Uterus (tissue), 4 donors: Measurements from ENCODE around the gene CLDN7. TPM values are rescaled to one million over a fixed set of nuclear protein-coding genes. Genes with fewer than 3 reads are reported as not detected.

Experiments used
- DNase-seq, 2 donors: peaks; one replicate each; pipeline ENCODE4 v3.0.0-alpha.2; 2019 to 2020
- H3K27ac ChIP-seq, 2 donors: fragments of 200-600 bp; sonication (generic); 1 replicate in 1 of 2; 2 replicates in 1 of 2; pipeline ENCODE4 v1.5.1; 2016 to 2018
- H3K27me3 ChIP-seq, 2 donors: fragments of 200-600 bp; sonication (generic); one replicate each; pipeline ENCODE4 v1.5.1; 2018 to 2019; ENCODE audit warnings: control low read depth in 1 of 2
- H3K36me3 ChIP-seq, 2 donors: fragments of 200-600 bp; sonication (generic); one replicate each; pipeline ENCODE4 v1.5.1; 2019; ENCODE audit warnings: control low read depth in 1 of 2
- H3K4me1 ChIP-seq, 2 donors: fragments of 200-600 bp; sonication (generic); one replicate each; pipeline ENCODE4 v1.5.1; 2018 to 2019; ENCODE audit warnings: control low read depth in 1 of 2
- H3K4me3 ChIP-seq, 2 donors: fragments of 200-600 bp; sonication (generic); 1 replicate in 1 of 2; 2 replicates in 1 of 2; pipeline ENCODE4 v1.5.1; 2018 to 2019; ENCODE audit warnings: mild to moderate bottlenecking in 1 of 2
- H3K9me3 ChIP-seq, 2 donors: fragments of 200-600 bp; sonication (generic); one replicate each; pipeline ENCODE4 v1.5.1; 2019; ENCODE audit warnings: control low read depth in 1 of 2
- POLR2A ChIP-seq, 2 donors: fragments of 450-650 bp; IDR thresholded peaks; one replicate each; pipeline ENCODE4 v1.6.1; 2016; ENCODE audit warnings: antibody characterized with exemption in 2 of 2, mild to moderate bottlenecking in 1 of 2, moderate library complexity in 1 of 2
- intact Hi-C: fragments of 100-400 bp; cut with DNase I; formaldehyde crosslinking; loops from one replicate; pipeline ENCODE4 v1.15.1; 2023; ENCODE audit warnings: low total_unique reads
- total RNA-seq, 4 donors: library from RNA; depleted of rRNA in 3 of 4; stranded (reverse); fragments of >200 nt in 3 of 4; gene quantifications; one replicate each; pipeline versions ENCODE4 v1.1.0 to v1.2.4, GENCODE V29; 2014 to 2023
- TF ChIP-seq, protein P1 (sequence below), 4 experiments: fragments of 200-600 bp in 2 of 4; fragments of 450-650 bp in 2 of 4; sonication (generic) in 2 of 4; IDR thresholded peaks; one replicate each; pipeline ENCODE4 v1.5.1; 2016 to 2019; ENCODE audit warnings: antibody characterized with exemption in 4 of 4, mild to moderate bottlenecking in 2 of 4, moderate library complexity in 1 of 4
- donor health status: DM: yes; HTN: yes; CAD: no.

The CLDN7 gene
- total RNA-seq, 4 donors from 2014 or later, result 0.29 to 24.4 (median 0.68) TPM

GRCh38 chr17:7281953-7282751 is 19.9 kb upstream of the CLDN7 start:
- Histone ChIP-seq H3K27ac (peak overlapping the region; percentile 60 to 75), H3K9me3 (no peaks in the 10 kb centered on the region)
- intact Hi-C loops, result loop anchor here (2.0 kb wide), 1 partner anchor 15 kb away; no protein-coding TSS in a partner anchor

DNA sequence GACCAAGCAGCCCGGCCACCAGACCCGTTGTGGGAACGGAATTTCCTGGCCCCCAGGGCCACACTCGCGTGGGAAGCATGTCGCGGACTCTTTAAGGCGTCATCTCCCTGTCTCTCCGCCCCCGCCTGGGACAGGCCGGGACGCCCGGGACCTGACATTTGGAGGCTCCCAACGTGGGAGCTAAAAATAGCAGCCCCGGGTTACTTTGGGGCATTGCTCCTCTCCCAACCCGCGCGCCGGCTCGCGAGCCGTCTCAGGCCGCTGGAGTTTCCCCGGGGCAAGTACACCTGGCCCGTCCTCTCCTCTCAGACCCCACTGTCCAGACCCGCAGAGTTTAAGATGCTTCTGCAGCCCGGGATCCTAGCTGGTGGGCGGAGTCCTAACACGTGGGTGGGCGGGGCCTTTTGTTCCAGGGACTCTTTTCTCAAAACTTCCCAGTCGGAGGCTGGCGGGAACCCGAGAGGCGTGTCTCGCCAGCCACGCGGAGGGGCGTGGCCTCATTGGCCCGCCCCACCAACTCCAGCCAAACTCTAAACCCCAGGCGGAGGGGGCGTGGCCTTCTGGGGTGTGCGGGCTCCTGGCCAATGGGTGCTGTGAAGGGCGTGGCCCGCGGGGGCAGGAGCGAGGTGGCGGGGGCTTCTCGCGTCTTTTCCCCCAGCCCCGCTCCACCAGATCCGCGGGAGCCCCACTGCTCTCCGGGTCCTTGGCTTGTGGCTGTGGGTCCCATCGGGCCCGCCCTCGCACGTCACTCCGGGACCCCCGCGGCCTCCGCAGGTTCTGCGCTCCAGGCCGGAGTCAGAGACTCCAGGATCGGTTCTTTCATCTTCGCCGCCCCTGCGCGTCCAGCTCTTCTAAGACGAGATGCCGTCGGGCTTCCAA is 19.0 kb upstream of the CLDN7 start, which contains the start of gene SLC2A4:
TSS of gene SLC2A4 (plus strand) at position 645 of the 879 bp plus-strand sequence. CDS start at position 862, 217 bp downstream.
- Histone ChIP-seq H3K27me3 (no peaks in the 10 kb centered on the region), H3K36me3 (no peaks in the 10 kb centered on the region), H3K27ac (peak within 1 kb of the TSS; percentile 75 to 90), H3K4me1 (peaks cover 0 to 16% of the 10 kb centered on the region in 2 donors), H3K9me3 (no peaks in the 10 kb centered on the region), H3K4me3 (peak within 1 kb of the TSS; percentile 34 to 42)
- peak; percentile 93 to 95 for DNase-seq
- intact Hi-C loops, result loop anchor here (2.0 kb wide), 1 partner anchor 15 kb away; no protein-coding TSS in a partner anchor
- TF ChIP-seq, protein P1, sequence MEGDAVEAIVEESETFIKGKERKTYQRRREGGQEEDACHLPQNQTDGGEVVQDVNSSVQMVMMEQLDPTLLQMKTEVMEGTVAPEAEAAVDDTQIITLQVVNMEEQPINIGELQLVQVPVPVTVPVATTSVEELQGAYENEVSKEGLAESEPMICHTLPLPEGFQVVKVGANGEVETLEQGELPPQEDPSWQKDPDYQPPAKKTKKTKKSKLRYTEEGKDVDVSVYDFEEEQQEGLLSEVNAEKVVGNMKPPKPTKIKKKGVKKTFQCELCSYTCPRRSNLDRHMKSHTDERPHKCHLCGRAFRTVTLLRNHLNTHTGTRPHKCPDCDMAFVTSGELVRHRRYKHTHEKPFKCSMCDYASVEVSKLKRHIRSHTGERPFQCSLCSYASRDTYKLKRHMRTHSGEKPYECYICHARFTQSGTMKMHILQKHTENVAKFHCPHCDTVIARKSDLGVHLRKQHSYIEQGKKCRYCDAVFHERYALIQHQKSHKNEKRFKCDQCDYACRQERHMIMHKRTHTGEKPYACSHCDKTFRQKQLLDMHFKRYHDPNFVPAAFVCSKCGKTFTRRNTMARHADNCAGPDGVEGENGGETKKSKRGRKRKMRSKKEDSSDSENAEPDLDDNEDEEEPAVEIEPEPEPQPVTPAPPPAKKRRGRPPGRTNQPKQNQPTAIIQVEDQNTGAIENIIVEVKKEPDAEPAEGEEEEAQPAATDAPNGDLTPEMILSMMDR (IDR thresholded peaks at IDR 0.05), result peak in 1 of 4 experiments; percentile 21
- peak in 1 of 2 donors; percentile 31 for TF ChIP-seq POLR2A (IDR thresholded peaks at IDR 0.05)

More at GRCh38 chr17:7281953-7282751, 19.9 kb upstream of the CLDN7 start:
- H3K4me3 ChIP-seq, result peak overlapping the region; percentile 34 to 42
- DNase-seq, result peak; percentile 40 to 51
- peaks cover 0 to 16% of the 10 kb centered on the region in 2 donors for H3K4me1 ChIP-seq
- TF ChIP-seq POLR2A (IDR thresholded peaks at IDR 0.05), result no peak
- TF ChIP-seq, protein P1 (IDR thresholded peaks at IDR 0.05), result no peak
- no peaks in the 10 kb centered on the region for H3K27me3 ChIP-seq
- H3K36me3 ChIP-seq, result no peaks in the 10 kb centered on the region

GRCh38 chr17:7280519-7281073 is 18.3 kb upstream of the CLDN7 start:
- DNase-seq, result peak; percentile 77 to 87
- peak overlapping the region; percentile 34 to 42 for H3K4me3 ChIP-seq
- no peaks in the 10 kb centered on the region for H3K9me3 ChIP-seq
- TF ChIP-seq, protein P1 (IDR thresholded peaks at IDR 0.05), result peak; percentile 94 to 98 (median 96)
- no peak for TF ChIP-seq POLR2A (IDR thresholded peaks at IDR 0.05)
- intact Hi-C loops, result loop anchor here (2.0 kb wide), 1 partner anchor 16 kb away; no protein-coding TSS in a partner anchor
- no peaks in the 10 kb centered on the region for H3K27me3 ChIP-seq
- H3K36me3 ChIP-seq, result no peaks in the 10 kb centered on the region
- H3K27ac ChIP-seq, result peak overlapping the region; percentile 75 to 90
- peaks cover 0 to 16% of the 10 kb centered on the region in 2 donors for H3K4me1 ChIP-seq

DNA sequence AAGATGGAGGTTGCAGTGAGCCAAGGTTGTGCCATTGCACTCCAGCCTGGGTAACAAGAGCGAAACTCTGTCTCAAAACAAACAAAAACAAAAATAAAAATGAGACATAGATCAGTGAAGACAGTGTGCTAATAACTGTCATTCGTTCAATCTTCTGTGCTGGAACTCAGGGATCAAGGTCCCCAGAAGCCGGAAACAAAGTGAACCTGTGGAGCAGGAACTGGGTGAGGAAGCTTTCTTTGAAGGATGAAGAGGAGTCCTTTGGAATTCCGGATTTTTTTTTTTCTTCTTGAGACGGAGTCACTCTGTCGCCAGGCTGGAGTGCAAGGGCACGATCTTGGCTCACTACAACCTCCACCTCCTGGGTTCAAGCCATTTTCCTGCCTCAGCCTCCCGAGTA is 17.2 kb upstream of the CLDN7 start:
- no peaks in the 10 kb centered on the region for H3K27me3 ChIP-seq
- H3K4me1 ChIP-seq, result peaks cover 0 to 16% of the 10 kb centered on the region in 2 donors
- no peak overlapping the region for H3K4me3 ChIP-seq
- no peak for TF ChIP-seq POLR2A (IDR thresholded peaks at IDR 0.05)
- TF ChIP-seq, protein P1 (IDR thresholded peaks at IDR 0.05), result no peak
- no peak overlapping the region for H3K27ac ChIP-seq
- no peaks in the 10 kb centered on the region for H3K9me3 ChIP-seq
- no peak for DNase-seq
- H3K36me3 ChIP-seq, result no peaks in the 10 kb centered on the region
- intact Hi-C loops, result no loop called here
